HG03354 (cell line): ENCODE results near the gene GCGR.
"Not testable (repeated sequence)": the region's sequence is repeated elsewhere in the genome, so short reads cannot be mapped to it uniquely, and the experiment has no call there.

Experiments used
- ATAC-seq: cut with Tn5 transposase; IDR thresholded peaks from one replicate; pipeline ENCODE4 v1.9.1; 2021; ENCODE audit warnings: mild to moderate bottlenecking; ENCODE audit not compliant: unreplicated experiment, poor library complexity, severe bottlenecking

The GCGR gene

GRCh38 chr17:81828656-81829055, 24.7 kb downstream of the GCGR start:
- ATAC-seq = no peak

GRCh38 chr17:81829858-81830257, 25.9 kb downstream of the GCGR start:
- ATAC-seq = no peak

- no peak for ATAC-seq
Measured at GRCh38 chr17:81831563-81831956, 27.6 kb downstream of the GCGR start.

GRCh38 chr17:81831957-81832607, 28.1 kb downstream of the GCGR start:
- ATAC-seq = peak; percentile 18

GRCh38 chr17:81832608-81833159, 28.7 kb downstream of the GCGR start:
- ATAC-seq = peak; percentile 23

- ATAC-seq = peak; percentile 77
Measured at GRCh38 chr17:81833160-81833920, 29.4 kb downstream of the GCGR start, which contains the start of gene MCRIP1. TSS of gene MCRIP1 (minus strand) at chr17:81833291. CDS start at chr17:81824506, 8,785 bp downstream.

GRCh38 chr17:81833921-81834830, 30.2 kb downstream of the GCGR start:
- no peak for ATAC-seq

GRCh38 chr17:81834831-81835267, 30.9 kb downstream of the GCGR start, which contains the start of gene PPP1R27:
TSS of gene PPP1R27 (minus strand) at chr17:81835050. CDS start at chr17:81834953, 97 bp downstream.
- ATAC-seq = no peak

- no peak for ATAC-seq
Measured at GRCh38 chr17:81837641-81838040, 33.7 kb downstream of the GCGR start.

- ATAC-seq = no peak
Measured at GRCh38 chr17:81838753-81839255, 34.9 kb downstream of the GCGR start.

- no peak for ATAC-seq
Measured at GRCh38 chr17:81839301-81839700, 35.4 kb downstream of the GCGR start.

- ATAC-seq = not testable (repeated sequence)
Measured at GRCh38 chr17:81840059-81840458, 36.1 kb downstream of the GCGR start.

GRCh38 chr17:81840826-81841778, 37.2 kb downstream of the GCGR start:
- no peak for ATAC-seq

- ATAC-seq = no peak
Measured at GRCh38 chr17:81841866-81842265, 37.9 kb downstream of the GCGR start.

- ATAC-seq = no peak
Measured at GRCh38 chr17:81842378-81842724, 38.4 kb downstream of the GCGR start.

- ATAC-seq = no peak
Measured at GRCh38 chr17:81842725-81843504, 39.0 kb downstream of the GCGR start.

GRCh38 chr17:81843713-81844326, 39.9 kb downstream of the GCGR start:
- ATAC-seq = no peak
